BLaER1 (cell line): Measurements from ENCODE around the gene WNT6.

Source experiments
- H3K27ac ChIP-seq: shearing (Covaris generic); formaldehyde crosslinking; 2 replicates; pipeline ENCODE4 v1.8.1; 2022
- H3K27me3 ChIP-seq: shearing (Covaris generic); formaldehyde crosslinking; 2 replicates; pipeline ENCODE4 v1.8.1; 2022
- H3K36me3 ChIP-seq: shearing (Covaris generic); formaldehyde crosslinking; 2 replicates; pipeline ENCODE4 v1.8.1; 2022
- H3K4me1 ChIP-seq: shearing (Covaris generic); formaldehyde crosslinking; 2 replicates; pipeline ENCODE4 v1.8.1; 2022
- H3K4me2 ChIP-seq: shearing (Covaris generic); formaldehyde crosslinking; 2 replicates; pipeline ENCODE4 v1.8.1; 2022
- H3K4me3 ChIP-seq: shearing (Covaris generic); formaldehyde crosslinking; 2 replicates; pipeline ENCODE4 v1.8.1; 2022
- H3K9ac ChIP-seq: shearing (Covaris generic); formaldehyde crosslinking; 2 replicates; pipeline ENCODE4 v1.8.1; 2022
- H3K9me3 ChIP-seq: shearing (Covaris generic); formaldehyde crosslinking; 2 replicates; pipeline ENCODE4 v1.8.1; 2022
- H4K20me1 ChIP-seq: shearing (Covaris generic); formaldehyde crosslinking; 2 replicates; pipeline ENCODE4 v1.8.1; 2022
- Cebpa-rat ChIP-seq: shearing (Covaris generic); IDR thresholded peaks from 2 replicates; pipeline ENCODE4 v1.8.1; 2022

WNT6 gene

GRCh38 chr2:218867900-218868299 lies 8.3 kb downstream of the WNT6 start:
- H3K27me3 ChIP-seq = peaks cover 94% of the 10 kb centered on the region

GRCh38 chr2:218869064-218869463 lies 9.5 kb downstream of the WNT6 start:
- Histone ChIP-seq H3K27ac (no peak overlapping the region), H4K20me1 (peaks cover 20% of the 10 kb centered on the region; the same call in 1 of the 2 replicates), H3K27me3 (peaks cover 94% of the 10 kb centered on the region), H3K36me3 (no peaks in the 10 kb centered on the region), H3K9ac (no peak overlapping the region), H3K4me3 (no peak overlapping the region), H3K9me3 (no peaks in the 10 kb centered on the region), H3K4me2 (no peak overlapping the region), H3K4me1 (peaks cover 13% of the 10 kb centered on the region)
- no peak for TF ChIP-seq Cebpa-rat

More at GRCh38 chr2:218867900-218868299, 8.3 kb downstream of the WNT6 start:
- H3K4me3 ChIP-seq = no peak overlapping the region
- no peaks in the 10 kb centered on the region for H3K36me3 ChIP-seq
- H3K4me2 ChIP-seq = no peak overlapping the region
- no peak overlapping the region for H3K27ac ChIP-seq
- no peaks in the 10 kb centered on the region for H3K9me3 ChIP-seq
- no peak overlapping the region for H3K9ac ChIP-seq
- H4K20me1 ChIP-seq = peaks cover 14% of the 10 kb centered on the region; the same call in 1 of the 2 replicates
- TF ChIP-seq Cebpa-rat = no peak
- peaks cover 13% of the 10 kb centered on the region for H3K4me1 ChIP-seq

- Histone ChIP-seq H3K27ac (no peak overlapping the region), H4K20me1 (peaks cover 28% of the 10 kb centered on the region; the same call in 1 of the 2 replicates), H3K36me3 (no peaks in the 10 kb centered on the region), H3K9me3 (no peaks in the 10 kb centered on the region), H3K4me3 (peak overlapping the region; percentile 28; the same call in 1 of the 2 replicates), H3K9ac (no peak overlapping the region), H3K4me1 (peaks cover 13% of the 10 kb centered on the region), H3K4me2 (peak overlapping the region; percentile 73), H3K27me3 (peaks cover 98% of the 10 kb centered on the region)
- no peak for TF ChIP-seq Cebpa-rat
Observed at GRCh38 chr2:218870984-218871344, 11.4 kb downstream of the WNT6 start.

- no peaks in the 10 kb centered on the region for H3K36me3 ChIP-seq
- H3K4me2 ChIP-seq = peak overlapping the region; percentile 73
- peaks cover 14% of the 10 kb centered on the region for H3K4me1 ChIP-seq
- no peaks in the 10 kb centered on the region for H3K9me3 ChIP-seq
- no peak overlapping the region for H3K27ac ChIP-seq
- H3K9ac ChIP-seq = no peak overlapping the region
- no peak for TF ChIP-seq Cebpa-rat
- H3K4me3 ChIP-seq = peak overlapping the region; percentile 28; the same call in 1 of the 2 replicates
- H3K27me3 ChIP-seq = peaks cover 99% of the 10 kb centered on the region
- H4K20me1 ChIP-seq = peaks cover 28% of the 10 kb centered on the region; the same call in 1 of the 2 replicates
Observed at GRCh38 chr2:218871345-218872302, 12.0 kb downstream of the WNT6 start.

- Histone ChIP-seq H3K4me1 (peaks cover 26% of the 10 kb centered on the region), H3K27ac (no peak overlapping the region), H3K9me3 (no peaks in the 10 kb centered on the region), H4K20me1 (peaks cover 40% of the 10 kb centered on the region; the same call in 1 of the 2 replicates), H3K27me3 (peaks cover 93% of the 10 kb centered on the region), H3K36me3 (no peaks in the 10 kb centered on the region), H3K4me2 (no peak overlapping the region), H3K4me3 (no peak overlapping the region), H3K9ac (no peak overlapping the region)
- no peak for TF ChIP-seq Cebpa-rat
Observed at GRCh38 chr2:218872645-218873358, 13.2 kb downstream of the WNT6 start.

GRCh38 chr2:218873359-218874194 lies 14.0 kb downstream of the WNT6 start:
- H3K9ac ChIP-seq = no peak overlapping the region
- no peak overlapping the region for H3K4me3 ChIP-seq
- TF ChIP-seq Cebpa-rat = no peak
- peaks cover 34% of the 10 kb centered on the region for H3K4me1 ChIP-seq
- peaks cover 44% of the 10 kb centered on the region; the same call in 1 of the 2 replicates for H4K20me1 ChIP-seq
- no peak overlapping the region for H3K4me2 ChIP-seq
- no peak overlapping the region for H3K27ac ChIP-seq
- H3K27me3 ChIP-seq = peaks cover 91% of the 10 kb centered on the region
- H3K36me3 ChIP-seq = no peaks in the 10 kb centered on the region
- H3K9me3 ChIP-seq = no peaks in the 10 kb centered on the region

GRCh38 chr2:218875692-218876246 lies 16.2 kb downstream of the WNT6 start:
- peaks cover 90% of the 10 kb centered on the region for H3K27me3 ChIP-seq
- no peak overlapping the region for H3K4me3 ChIP-seq
- no peak overlapping the region for H3K27ac ChIP-seq
- no peaks in the 10 kb centered on the region for H3K9me3 ChIP-seq
- H3K9ac ChIP-seq = no peak overlapping the region
- no peak for TF ChIP-seq Cebpa-rat
- no peak overlapping the region for H3K4me2 ChIP-seq
- peaks cover 61% of the 10 kb centered on the region for H4K20me1 ChIP-seq
- H3K36me3 ChIP-seq = no peaks in the 10 kb centered on the region
- H3K4me1 ChIP-seq = peaks cover 52% of the 10 kb centered on the region

- no peak overlapping the region for H3K9ac ChIP-seq
- H3K27me3 ChIP-seq = peaks cover 90% of the 10 kb centered on the region
- no peaks in the 10 kb centered on the region for H3K36me3 ChIP-seq
- peaks cover 70% of the 10 kb centered on the region for H4K20me1 ChIP-seq
- no peaks in the 10 kb centered on the region for H3K9me3 ChIP-seq
- TF ChIP-seq Cebpa-rat = no peak
- H3K4me2 ChIP-seq = peak overlapping the region; percentile 64
- H3K4me3 ChIP-seq = no peak overlapping the region
- no peak overlapping the region for H3K27ac ChIP-seq
- H3K4me1 ChIP-seq = peaks cover 49% of the 10 kb centered on the region
Observed at GRCh38 chr2:218876562-218877219, 17.1 kb downstream of the WNT6 start.

GRCh38 chr2:218877331-218877730 lies 17.7 kb downstream of the WNT6 start:
- TF ChIP-seq Cebpa-rat = no peak
- Histone ChIP-seq H3K4me3 (no peak overlapping the region), H4K20me1 (peaks cover 74% of the 10 kb centered on the region), H3K36me3 (no peaks in the 10 kb centered on the region), H3K9ac (no peak overlapping the region), H3K4me1 (peaks cover 53% of the 10 kb centered on the region), H3K27me3 (peaks cover 90% of the 10 kb centered on the region), H3K9me3 (no peaks in the 10 kb centered on the region), H3K4me2 (peak overlapping the region; percentile 64), H3K27ac (no peak overlapping the region)
